Loucy (cell line): ENCODE data around the gene RET.

ENCODE experiments used
- H2AFZ ChIP-seq: fragments of 200-600 bp; sonication (generic); 2 replicates; pipeline ENCODE4 v1.6.0; 2016; ENCODE audit warnings: antibody characterized with exemption, mild to moderate bottlenecking, low read length, moderate library complexity
- H3F3A ChIP-seq: fragments of 200-600 bp; 2 replicates; pipeline ENCODE4 v1.6.0; 2016; ENCODE audit warnings: antibody characterized with exemption, low read depth, mild to moderate bottlenecking
- H3K27me3 ChIP-seq: fragments of 200-600 bp; sonication (generic); 2 replicates; pipeline ENCODE4 v1.6.1; 2014; ENCODE audit warnings: low read length, mild to moderate bottlenecking; ENCODE audit not compliant: insufficient read depth, poor library complexity, severe bottlenecking
- H3K36me3 ChIP-seq: fragments of 200-600 bp; sonication (generic); 2 replicates; pipeline ENCODE4 v1.6.1; 2016; ENCODE audit warnings: low read length; ENCODE audit not compliant: insufficient read depth
- H3K4me1 ChIP-seq: fragments of 200-600 bp; sonication (generic); 2 replicates; pipeline ENCODE4 v1.5.1; 2014; ENCODE audit warnings: low read length, mild to moderate bottlenecking; ENCODE audit not compliant: insufficient read depth, poor library complexity, severe bottlenecking
- H3K4me2 ChIP-seq: fragments of 200-600 bp; sonication (generic); 2 replicates; pipeline ENCODE4 v1.6.0; 2014; ENCODE audit warnings: antibody characterized with exemption, low read length, low read depth, mild to moderate bottlenecking; ENCODE audit not compliant: poor library complexity, severe bottlenecking
- H3K4me3 ChIP-seq: fragments of 200-600 bp; sonication (generic); 2 replicates; pipeline ENCODE4 v1.5.1; 2014; ENCODE audit warnings: low read length, mild to moderate bottlenecking, mixed read lengths; ENCODE audit not compliant: poor library complexity, severe bottlenecking
- H3K79me2 ChIP-seq: fragments of 200-600 bp; sonication (generic); 2 replicates; pipeline ENCODE4 v1.6.1; 2014; ENCODE audit warnings: low read length; ENCODE audit not compliant: insufficient read depth
- H3K9ac ChIP-seq: fragments of 200-600 bp; sonication (generic); 2 replicates; pipeline ENCODE4 v1.6.0; 2014; ENCODE audit warnings: mild to moderate bottlenecking, low read depth, low read length, moderate library complexity; ENCODE audit not compliant: poor library complexity, severe bottlenecking
- H3K9me2 ChIP-seq: fragments of 200-600 bp; sonication (generic); replicated peaks from 2 replicates; pipeline ENCODE4 v1.6.1; 2016; ENCODE audit warnings: low read depth, low read length, mixed read lengths
- H3K9me3 ChIP-seq: fragments of 200-600 bp; sonication (generic); 2 replicates; pipeline ENCODE4 v1.6.1; 2014; ENCODE audit warnings: mild to moderate bottlenecking, antibody characterized with exemption, low read length, low read depth; ENCODE audit not compliant: insufficient read depth
- H4K20me1 ChIP-seq: fragments of 200-600 bp; sonication (generic); 2 replicates; pipeline ENCODE4 v1.6.0; 2014; ENCODE audit warnings: antibody characterized with exemption, low read length, mild to moderate bottlenecking; ENCODE audit not compliant: insufficient read depth, poor library complexity, severe bottlenecking
- CTCF ChIP-seq: fragments of 200-600 bp; sonication (generic); conservative IDR thresholded peaks from 2 replicates; pipeline ENCODE4 v1.5.1; 2014; ENCODE audit warnings: mild to moderate bottlenecking, antibody characterized with exemption, low read length
- EZH2phosphoT487 ChIP-seq: fragments of 200-600 bp; IDR thresholded peaks from 2 replicates; pipeline ENCODE4 v1.6.1; 2018; ENCODE audit warnings: antibody characterized with exemption, mild to moderate bottlenecking, moderate library complexity, borderline replicate concordance

The RET gene

GRCh38 chr10:43029043-43029442 is 47.8 kb upstream of the RET start:
- no peak overlapping the region for H3K9ac ChIP-seq
- H3K36me3 ChIP-seq = no peaks in the 10 kb centered on the region
- no peaks in the 10 kb centered on the region for H3K79me2 ChIP-seq
- H3K4me3 ChIP-seq = no peak overlapping the region
- no peaks in the 10 kb centered on the region for H4K20me1 ChIP-seq
- no peaks in the 10 kb centered on the region for H3K27me3 ChIP-seq
- TF ChIP-seq EZH2phosphoT487 = no peak
- TF ChIP-seq CTCF = no peak
- H3K9me2 ChIP-seq = no peaks in the 10 kb centered on the region
- peaks cover 5% of the 10 kb centered on the region for H3K9me3 ChIP-seq
- H3K4me1 ChIP-seq = no peaks in the 10 kb centered on the region
- H3K4me2 ChIP-seq = no peak overlapping the region
- H2AFZ ChIP-seq = no peak overlapping the region
- no peaks in the 10 kb centered on the region for H3F3A ChIP-seq

GRCh38 chr10:43032613-43033012 is 44.3 kb upstream of the RET start:
- Histone ChIP-seq H3K4me3 (no peak overlapping the region), H3F3A (no peaks in the 10 kb centered on the region)

GRCh38 chr10:43035800-43036199 is 41.1 kb upstream of the RET start:
- Histone ChIP-seq H3K4me3 (no peak overlapping the region), H3K9ac (no peak overlapping the region), H3K9me3 (peaks cover 10% of the 10 kb centered on the region), H3K9me2 (no peaks in the 10 kb centered on the region), H3K36me3 (no peaks in the 10 kb centered on the region), H3K4me1 (no peaks in the 10 kb centered on the region), H3K27me3 (no peaks in the 10 kb centered on the region), H3K79me2 (no peaks in the 10 kb centered on the region), H2AFZ (no peak overlapping the region), H4K20me1 (no peaks in the 10 kb centered on the region), H3K4me2 (no peak overlapping the region), H3F3A (no peaks in the 10 kb centered on the region)
- TF ChIP-seq EZH2phosphoT487 (no peak), CTCF (no peak)

More at GRCh38 chr10:43032613-43033012, 44.3 kb upstream of the RET start:
- no peak overlapping the region for H2AFZ ChIP-seq
- H3K9me2 ChIP-seq = no peaks in the 10 kb centered on the region
- H3K9ac ChIP-seq = no peak overlapping the region
- peaks cover 10% of the 10 kb centered on the region for H3K9me3 ChIP-seq
- H3K36me3 ChIP-seq = no peaks in the 10 kb centered on the region
- TF ChIP-seq CTCF = no peak
- TF ChIP-seq EZH2phosphoT487 = no peak
- H3K4me1 ChIP-seq = no peaks in the 10 kb centered on the region
- no peaks in the 10 kb centered on the region for H3K79me2 ChIP-seq
- no peaks in the 10 kb centered on the region for H3K27me3 ChIP-seq
- H4K20me1 ChIP-seq = no peaks in the 10 kb centered on the region
- H3K4me2 ChIP-seq = no peak overlapping the region
